K562 (cell line): Measurements from ENCODE around the gene SNCG. TPM values are rescaled to one million over a fixed set of nuclear protein-coding genes. Genes with fewer than 3 reads are reported as not detected.

Experiments used
- ATAC-seq: fragments of 200-7000 bp; cut with Tn5 transposase; 3 replicates; pipeline ENCODE4 v1.9.1; 2020; ENCODE audit warnings: moderate library complexity
- BruUV-seq: library from RNA; stranded (reverse); fragments of 400-500 nt; replicated peaks from 2 replicates; lab custom pipeline; 2021; lab: Mats Ljungman, UMichigan
- CTCF ChIA-PET: fragments of 300-600 bp; formaldehyde crosslinking; extraction: SDS; loops from one replicate; lab custom pipeline; 2021; ENCODE audit warnings: low intra/inter-chr PET ratio; lab: Yijun Ruan, JAX
- POLR2A ChIA-PET: fragments of 300-600, 350-650 bp; sonication (Branson Sonifier 250); formaldehyde crosslinking; extraction: SDS; loops from one replicate; lab custom pipeline; 2021; ENCODE audit warnings: antibody characterized with exemption, inconsistent platforms; lab: Yijun Ruan, JAX
- DNase-seq, 4 experiments: peaks; one replicate each; pipeline versions ENCODE4 v3.0.0 to v3.0.0-alpha.2; 2011 to 2018; ENCODE audit warnings: low spot score in 3 of 4, mixed read lengths in 3 of 4; ENCODE audit errors: extremely low read depth in 1 of 4
- FAIRE-seq: peaks from 2 replicates; lab custom pipeline; 2011; peaks lifted over from hg19 to GRCh38; lab: Jason Lieb, UNC
- H2AFZ ChIP-seq: 2 replicates; pipeline ENCODE4 v1.6.0; 2011; ENCODE audit warnings: low read depth, low read length, control low read depth, inconsistent platforms
- H3K27ac ChIP-seq: fragments of 200-600 bp; 3 replicates; pipeline ENCODE4 v1.8.0; 2011; ENCODE audit warnings: low read depth, mild to moderate bottlenecking, control low read depth, inconsistent platforms, low read length, moderate library complexity, mixed read lengths; ENCODE audit errors: extremely low read depth
- H3K27me3 ChIP-seq, 2 experiments: fragments of 300-600 bp in 1 of 2; 2 replicates in 1 of 2; 3 replicates in 1 of 2; pipeline versions ENCODE4 v1.6.0 to v1.8.0; 2011; ENCODE audit warnings: inconsistent platforms in 2 of 2, low read length in 2 of 2, mild to moderate bottlenecking in 1 of 2, mixed read lengths in 1 of 2, moderate library complexity in 1 of 2; ENCODE audit not compliant: control insufficient read depth in 2 of 2, insufficient read depth in 2 of 2
- H3K36me3 ChIP-seq: fragments of 300-600 bp; 3 replicates; pipeline ENCODE4 v1.8.0; 2011; ENCODE audit warnings: mild to moderate bottlenecking, low read length, inconsistent platforms; ENCODE audit not compliant: control insufficient read depth, insufficient read depth
- H3K4me1 ChIP-seq, 2 experiments: fragments of 200-600 bp in 1 of 2; replicated peaks in 1 of 2; 2 replicates in 1 of 2; 3 replicates in 1 of 2; pipeline versions ENCODE4 v1.5.1 to v1.8.0; 2011; ENCODE audit warnings: inconsistent platforms in 2 of 2, low read length in 2 of 2, mild to moderate bottlenecking in 1 of 2, mixed read lengths in 1 of 2, moderate library complexity in 1 of 2; ENCODE audit not compliant: control insufficient read depth in 2 of 2, insufficient read depth in 2 of 2
- H3K4me2 ChIP-seq: 2 replicates; pipeline ENCODE4 v1.6.1; 2011; ENCODE audit warnings: low read length, control low read depth, inconsistent platforms, mixed read lengths; ENCODE audit not compliant: insufficient read depth
- H3K4me3 ChIP-seq: fragments of 200-600 bp; sonication (generic), shearing (Covaris generic); 2 replicates; pipeline ENCODE4 v1.5.1; 2016; ENCODE audit warnings: control low read depth, inconsistent platforms
- H3K79me2 ChIP-seq: fragments of 200-600 bp; 3 replicates; pipeline ENCODE4 v1.8.0; 2011; ENCODE audit warnings: low read length, inconsistent platforms; ENCODE audit not compliant: control insufficient read depth, insufficient read depth
- H3K9ac ChIP-seq, 2 experiments: 2 replicates each; pipeline versions ENCODE4 v1.6.0 to v1.6.1; 2011; ENCODE audit warnings: low read depth in 2 of 2, low read length in 2 of 2, control low read depth in 1 of 2, inconsistent platforms in 1 of 2, mild to moderate bottlenecking in 1 of 2, mixed read lengths in 1 of 2; ENCODE audit not compliant: insufficient read depth in 1 of 2
- H3K9me1 ChIP-seq: one replicate; pipeline ENCODE4 v1.6.0; 2011; ENCODE audit warnings: inconsistent platforms, mild to moderate bottlenecking, low read length, moderate library complexity; ENCODE audit not compliant: control insufficient read depth, insufficient read depth
- H3K9me3 ChIP-seq: replicated peaks from 2 replicates; pipeline ENCODE4 v1.5.1; 2011; ENCODE audit warnings: low read depth, low read length, inconsistent platforms; ENCODE audit not compliant: control insufficient read depth, insufficient read depth
- H4K20me1 ChIP-seq: replicated peaks from 2 replicates; pipeline ENCODE4 v1.6.1; 2011; ENCODE audit warnings: low read length, inconsistent platforms, mixed read lengths; ENCODE audit not compliant: control insufficient read depth, insufficient read depth
- CREB1 ChIP-seq, 2 experiments: sonication (generic) in 1 of 2; formaldehyde crosslinking in 1 of 2; IDR thresholded peaks; 2 replicates each; pipeline versions ENCODE4 v1.6.1 to v1.8.0; 2012 to 2022; ENCODE audit warnings: inconsistent platforms in 1 of 2, mild to moderate bottlenecking in 1 of 2, missing genetic modification reagents in 1 of 2, moderate library complexity in 1 of 2
- CTCF ChIP-seq, 3 experiments: IDR thresholded peaks in 2 of 3; conservative IDR thresholded peaks in 1 of 3; 2 replicates each; pipeline ENCODE4 v1.5.1; 2011 to 2012; ENCODE audit warnings: low read length in 3 of 3, mild to moderate bottlenecking in 3 of 3, control low read depth in 2 of 3, improper control_type of control experiment in 1 of 3, inconsistent platforms in 1 of 3, low read depth in 1 of 3, mixed read lengths in 1 of 3, moderate library complexity in 1 of 3; ENCODE audit not compliant: insufficient read depth in 2 of 3
- RBM34 ChIP-seq: fragments of 200-400 bp; formaldehyde crosslinking; IDR thresholded peaks from 2 replicates; pipeline ENCODE4 v1.6.1; 2018; ENCODE audit warnings: low read length, borderline replicate concordance; ENCODE audit not compliant: insufficient read depth
- REST ChIP-seq, 2 experiments: fragments of 450-650 bp; formaldehyde crosslinking in 1 of 2; IDR thresholded peaks; 2 replicates each; pipeline versions ENCODE4 v1.4.0 to v1.6.1; 2014 to 2020; ENCODE audit warnings: mild to moderate bottlenecking in 2 of 2, borderline replicate concordance in 1 of 2, low read depth in 1 of 2
- WGBS: fragments of 100-300 bp; shearing (Covaris generic); methylation state at CpG from one replicate; pipeline ENCODE4 v1.1.6; 2016; ENCODE audit warnings: low coverage, mixed read lengths; ENCODE audit not compliant: insufficient coverage; ENCODE audit errors: missing lambda C conversion rate; 5-methylcytosine and 5-hydroxymethylcytosine counted together
- in situ Hi-C: fragments of 300-500 bp; cut with MboI; formaldehyde crosslinking; loops from 4 replicates; pipeline ENCODE4 v1.15.0; 2018; ENCODE audit warnings: inconsistent platforms, mixed read lengths
- intact Hi-C: fragments of 100-400 bp; cut with micrococcal nuclease; formaldehyde crosslinking; loops from 2 replicates; pipeline ENCODE4 v1.14.2; 2022
- polyA plus RNA-seq, 8 experiments: library from polyadenylated mRNA; depleted of rRNA in 4 of 8; stranded (reverse) in 5 of 8; unstranded in 3 of 8; fragments of >200 nt; fragmentation: Nextera tagmentation in 2 of 8; fragmentation: Illumina TruSeq in 1 of 8; extraction: Ambion mirVana in 2 of 8; extraction: Trizol in 1 of 8; gene quantifications; 2 replicates each; pipeline versions ENCODE4 v1.2.1 to v1.2.3, GENCODE V29; 2011 to 2014; ENCODE audit warnings: inconsistent platforms in 1 of 8, missing spikeins in 1 of 8
- total RNA-seq, 7 experiments: library from RNA; depleted of rRNA in 6 of 7; stranded (reverse); fragments of >200 nt in 6 of 7; fragmentation: Illumina TruSeq in 2 of 7; extraction: Trizol in 2 of 7; gene quantifications; 2 replicates each; pipeline versions ENCODE4 v1.2.1 to v1.2.3, GENCODE V29; 2011 to 2021; ENCODE audit warnings: low replicate concordance in 1 of 7
- TF ChIP-seq, protein P1 (sequence below): fragments of 450-650 bp; IDR thresholded peaks from 2 replicates; pipeline ENCODE4 v1.7.1; 2018; ENCODE audit warnings: mild to moderate bottlenecking, low read depth; ENCODE audit not compliant: partially characterized antibody

The SNCG gene
- total and polyA plus RNA-seq, 9 of the 15 experiments (the other 6 are each of a cell fraction or from before 2014, with no cell fraction given): 9.8 to 146 (median 93.6) TPM

DNA sequence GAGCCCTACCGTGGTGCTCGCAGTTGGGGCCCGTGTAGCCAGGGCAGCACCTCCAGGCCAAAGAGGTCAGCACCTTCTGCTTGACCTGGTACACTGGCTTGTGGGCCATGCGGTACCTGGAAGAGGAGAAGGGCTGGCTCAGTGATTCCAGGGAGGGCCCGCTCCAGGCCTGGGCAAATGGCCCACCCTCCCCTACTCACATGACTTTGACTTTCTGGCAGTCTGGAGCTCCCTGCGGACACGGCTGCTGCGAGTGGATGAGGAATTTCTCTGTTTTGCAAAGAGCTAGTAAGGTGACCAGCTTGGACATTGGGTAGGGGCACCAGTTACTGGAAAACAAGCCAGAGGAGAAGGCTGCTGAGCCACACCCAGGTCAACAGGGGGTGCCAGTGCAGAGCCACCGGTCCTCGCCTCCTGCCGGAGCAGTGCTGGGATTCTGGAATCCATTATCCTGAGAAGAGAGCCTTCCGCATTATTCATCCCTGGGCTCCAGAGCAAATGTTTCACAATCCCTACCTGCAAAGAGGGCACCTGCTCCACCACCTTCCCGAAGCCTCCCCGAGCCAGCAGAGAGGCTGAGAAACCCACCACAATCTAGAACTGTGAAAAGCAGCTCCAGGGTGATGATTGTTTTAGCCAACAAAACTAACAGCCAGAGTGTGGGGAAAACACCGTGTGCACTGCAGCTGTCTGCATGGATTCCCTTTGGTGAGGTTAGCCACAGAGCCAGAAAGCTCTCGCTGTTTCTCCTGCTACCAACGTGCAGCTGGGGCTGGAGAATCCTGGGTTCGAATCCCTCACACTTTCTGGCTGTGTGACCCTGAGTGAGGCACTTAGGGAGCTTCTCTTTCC, 12.8 kb upstream of the SNCG start:
- Histone ChIP-seq H3K4me3 (no peak overlapping the region), H3K79me2 (no peaks in the 10 kb centered on the region)
- ATAC-seq: peak; percentile 68
- peak; percentile 48 to 53 (median 51) for TF ChIP-seq CTCF (IDR thresholded peaks at IDR 0.05 in 2 of 3, conservative IDR thresholded peaks at IDR 0.05 in 1 of 3; ENCODE audit: insufficient read depth in 2 of 3, low read depth in 1 of 3, low read length in 3 of 3)
- no peak for TF ChIP-seq CREB1 (IDR thresholded peaks at IDR 0.05)
- no peak for TF ChIP-seq CREB1 (CRISPR knock-in tag; IDR thresholded peaks at IDR 0.05)
- TF ChIP-seq REST (IDR thresholded peaks at IDR 0.05; ENCODE audit: borderline replicate concordance): peak; percentile 54; the same call in 1 of the 2 replicates
- no peak for TF ChIP-seq REST (CRISPR knock-in tag; IDR thresholded peaks at IDR 0.05; ENCODE audit: low read depth)
- TF ChIP-seq, protein P1, sequence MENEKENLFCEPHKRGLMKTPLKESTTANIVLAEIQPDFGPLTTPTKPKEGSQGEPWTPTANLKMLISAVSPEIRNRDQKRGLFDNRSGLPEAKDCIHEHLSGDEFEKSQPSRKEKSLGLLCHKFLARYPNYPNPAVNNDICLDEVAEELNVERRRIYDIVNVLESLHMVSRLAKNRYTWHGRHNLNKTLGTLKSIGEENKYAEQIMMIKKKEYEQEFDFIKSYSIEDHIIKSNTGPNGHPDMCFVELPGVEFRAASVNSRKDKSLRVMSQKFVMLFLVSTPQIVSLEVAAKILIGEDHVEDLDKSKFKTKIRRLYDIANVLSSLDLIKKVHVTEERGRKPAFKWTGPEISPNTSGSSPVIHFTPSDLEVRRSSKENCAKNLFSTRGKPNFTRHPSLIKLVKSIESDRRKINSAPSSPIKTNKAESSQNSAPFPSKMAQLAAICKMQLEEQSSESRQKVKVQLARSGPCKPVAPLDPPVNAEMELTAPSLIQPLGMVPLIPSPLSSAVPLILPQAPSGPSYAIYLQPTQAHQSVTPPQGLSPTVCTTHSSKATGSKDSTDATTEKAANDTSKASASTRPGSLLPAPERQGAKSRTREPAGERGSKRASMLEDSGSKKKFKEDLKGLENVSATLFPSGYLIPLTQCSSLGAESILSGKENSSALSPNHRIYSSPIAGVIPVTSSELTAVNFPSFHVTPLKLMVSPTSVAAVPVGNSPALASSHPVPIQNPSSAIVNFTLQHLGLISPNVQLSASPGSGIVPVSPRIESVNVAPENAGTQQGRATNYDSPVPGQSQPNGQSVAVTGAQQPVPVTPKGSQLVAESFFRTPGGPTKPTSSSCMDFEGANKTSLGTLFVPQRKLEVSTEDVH: no peak
- no peak for TF ChIP-seq RBM34

More for the DNA sequence above, 12.8 kb upstream of the SNCG start:
- in situ Hi-C loops (no loop called here), intact Hi-C loops (no loop called here)
- FAIRE-seq: peak; percentile 54
- Histone ChIP-seq H2AFZ (no peak overlapping the region), H4K20me1 (no peaks in the 10 kb centered on the region), H3K4me2 (no peak overlapping the region), H3K27me3 (no peaks in the 10 kb centered on the region), H3K9me1 (no peaks in the 10 kb centered on the region), H3K36me3 (no peaks in the 10 kb centered on the region), H3K9ac (peak overlapping the region in 1 of 2 experiments; percentile 52; a peak in 2 of 4 replicates), H3K9me3 (no peaks in the 10 kb centered on the region), H3K27ac (no peak overlapping the region), H3K4me1 (peaks cover 0 to 15% of the 10 kb centered on the region in 2 experiments; a peak in 2 of 5 replicates)
- CTCF ChIA-PET: no interaction called here
- POLR2A ChIA-PET: no interaction called here
- peak in 1 of 4 experiments; percentile 19 for DNase-seq
- BruUV-seq: no TSS peak
- WGBS: 62% methylated on average over 9 of the region's 18 CpGs
